Activated gamma-delta T cell treated with Interleukin-2 at 50 U/mL for 16 hours (primary cell): ENCODE data around the gene SHC3.

ENCODE experiments used
- DNase-seq: peaks from one replicate; pipeline ENCODE4 v3.0.0-alpha.2; 2020

Gene SHC3

DNA sequence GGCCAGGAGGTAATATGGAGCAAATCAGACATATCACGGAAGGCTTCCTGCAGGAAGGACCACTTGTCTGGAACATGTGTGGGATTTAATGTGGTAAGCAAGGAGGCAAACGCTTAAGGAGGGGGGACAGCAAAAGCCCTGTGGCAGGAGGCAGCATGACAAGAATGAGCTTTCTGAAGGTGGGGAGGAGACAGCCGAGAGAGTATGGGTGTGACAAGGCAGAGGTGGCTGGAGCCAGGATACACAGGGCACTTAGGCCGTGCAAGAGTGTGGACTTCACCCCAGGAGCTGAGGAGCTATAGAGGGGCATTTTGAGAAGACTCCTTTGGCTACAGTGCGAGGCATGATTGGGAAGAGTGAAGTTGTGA lies 201.7 kb downstream of the SHC3 start:
- no peak for DNase-seq

DNA sequence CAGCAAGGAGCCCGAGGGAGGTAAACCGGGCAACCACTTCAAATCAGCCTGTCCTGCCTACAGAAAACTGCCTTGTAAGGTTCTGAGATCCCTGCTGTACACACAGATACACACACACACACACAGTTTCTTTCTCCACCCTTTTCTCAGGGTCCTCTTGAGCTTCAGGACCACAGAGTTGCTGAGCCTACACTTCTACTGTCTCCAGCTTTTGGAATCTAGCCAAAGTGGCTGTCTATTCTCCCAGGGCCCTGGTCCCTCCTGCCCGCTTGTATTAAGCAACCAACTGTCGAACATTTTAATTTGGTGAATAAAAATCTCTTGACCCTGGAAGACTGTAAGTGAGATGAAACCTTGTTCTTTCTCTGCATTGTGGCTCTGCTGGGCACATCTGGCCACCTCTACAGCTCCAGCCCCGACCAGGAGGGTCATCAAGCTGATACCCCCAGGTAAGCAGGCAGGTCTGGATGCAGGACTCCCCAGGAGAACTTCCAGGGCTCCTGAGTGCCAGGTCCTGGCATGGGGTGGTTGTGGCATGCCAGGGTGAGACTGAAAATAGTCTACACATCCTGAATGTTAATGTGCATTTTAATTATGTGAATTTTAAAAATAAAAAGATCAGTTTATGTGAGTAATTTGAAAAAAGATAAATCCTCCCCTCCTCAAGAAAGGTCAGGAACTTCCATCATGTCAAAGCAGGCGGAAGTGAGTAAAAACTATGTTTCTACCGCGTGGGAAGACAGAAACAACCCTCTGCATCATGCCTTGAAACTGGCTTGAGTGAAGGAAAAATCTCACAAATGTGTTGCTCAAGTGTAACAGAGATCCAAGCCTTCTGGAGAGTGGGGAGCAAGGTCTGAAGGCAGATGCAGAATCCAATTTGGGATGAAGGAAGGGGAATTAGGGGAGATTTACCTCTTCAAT lies 202.4 kb downstream of the SHC3 start:
- no peak for DNase-seq

DNA sequence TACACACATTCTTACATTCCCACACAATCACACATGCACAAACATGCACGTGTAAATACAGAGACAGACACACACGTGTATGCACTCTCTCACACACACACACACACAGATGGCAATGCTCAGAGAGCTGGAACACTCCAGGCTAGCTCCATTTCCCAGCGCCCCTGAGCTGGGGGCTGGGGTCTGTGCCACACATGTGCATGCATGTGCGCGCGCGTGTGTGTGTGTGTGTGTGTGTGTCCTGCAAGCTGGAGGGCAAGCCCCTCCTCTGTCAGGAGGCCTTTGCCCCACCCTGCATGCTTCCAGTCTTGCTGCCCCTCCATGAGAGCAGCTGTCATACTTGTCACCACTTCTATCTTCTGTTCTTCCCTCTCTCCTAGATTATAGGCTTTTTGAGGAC lies 204.0 kb downstream of the SHC3 start:
- no peak for DNase-seq

DNA sequence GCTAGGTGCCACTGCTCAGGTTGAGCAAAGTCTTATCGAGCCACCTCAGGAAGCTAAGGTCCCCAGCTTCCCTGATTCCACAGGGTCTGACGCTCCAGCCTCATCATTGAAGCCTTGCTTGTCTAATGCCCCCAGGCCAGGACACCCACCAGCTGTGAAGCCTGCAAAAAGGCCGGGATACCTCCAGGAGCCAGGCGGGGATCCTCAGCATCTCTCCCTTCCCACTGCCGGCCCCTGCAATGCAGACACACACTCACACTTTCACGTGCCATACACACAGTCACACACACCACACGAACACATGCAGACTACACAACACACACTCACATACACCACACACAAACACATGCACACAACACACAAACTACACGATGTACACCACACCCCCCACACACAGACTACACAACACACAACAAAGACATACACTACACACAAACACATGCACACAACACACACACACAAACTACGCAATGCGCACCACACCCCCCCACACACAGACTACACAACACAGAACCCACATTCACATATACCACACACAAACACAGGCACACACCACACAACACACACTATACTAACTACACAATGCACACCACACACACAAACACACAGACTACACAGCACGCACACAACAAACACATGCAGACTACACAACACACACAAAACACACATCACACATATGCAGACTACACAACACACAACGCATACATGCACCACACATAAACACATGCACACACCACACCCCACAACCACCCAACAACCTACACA lies 205.2 kb downstream of the SHC3 start:
- no peak for DNase-seq

DNA sequence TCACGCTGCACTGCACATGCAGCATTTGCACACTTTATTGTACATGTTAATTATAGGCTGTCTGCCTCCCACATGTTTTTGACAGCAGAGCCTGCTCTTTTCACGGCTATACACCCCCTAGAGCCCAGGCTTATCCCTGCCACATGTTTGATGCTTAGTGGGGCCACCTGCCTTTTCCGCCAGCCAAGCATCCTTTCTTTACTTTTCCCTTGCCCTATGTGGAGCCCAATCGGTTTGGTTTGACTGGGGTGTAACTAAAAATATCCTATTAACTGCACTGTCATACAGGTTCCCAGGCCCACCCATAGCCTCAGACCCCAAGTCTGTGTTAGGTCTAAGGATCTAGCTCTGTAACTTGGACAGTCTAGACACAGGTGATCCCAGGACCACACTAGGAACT lies 206.2 kb downstream of the SHC3 start:
- DNase-seq = no peak

DNA sequence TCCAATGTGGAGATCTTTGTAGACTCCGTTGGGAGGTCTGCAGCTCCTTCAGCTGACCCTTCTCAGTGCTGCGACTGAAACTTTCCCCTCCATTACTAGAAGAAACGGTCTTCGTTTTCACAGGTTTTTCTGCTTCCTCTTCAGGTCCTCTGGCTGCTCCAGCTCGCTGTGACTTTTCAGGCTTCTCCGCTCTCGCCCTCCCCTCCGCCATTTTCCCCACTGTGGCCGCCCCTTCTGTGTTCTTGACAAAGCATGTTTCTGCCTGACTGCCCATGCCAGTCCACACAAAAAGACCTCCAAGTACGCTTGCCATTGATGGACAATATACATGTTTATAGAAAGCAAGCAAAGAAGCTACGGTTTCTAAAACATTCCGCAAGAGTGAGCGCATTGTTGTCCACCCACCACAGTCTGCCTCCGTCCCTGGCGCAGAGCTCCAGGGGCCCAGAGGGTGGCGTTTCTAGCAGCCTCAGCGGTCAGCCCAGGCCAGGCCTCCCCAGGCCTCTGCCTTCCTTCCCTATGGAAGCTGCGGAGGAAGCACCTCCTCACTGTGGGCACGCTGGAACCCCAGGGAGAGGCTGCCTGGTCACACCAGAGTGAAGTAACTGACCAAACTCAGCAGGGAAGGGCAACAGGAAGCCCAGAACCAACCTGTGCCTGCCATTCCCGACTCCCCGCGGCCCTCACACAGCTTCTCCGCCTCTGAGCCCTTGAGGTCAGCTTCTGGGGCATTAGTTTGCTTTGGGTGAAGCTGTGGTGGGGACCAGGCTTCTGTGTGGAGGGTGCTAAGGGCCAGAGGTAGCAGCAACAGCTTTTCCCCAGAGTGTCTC lies 207.3 kb downstream of the SHC3 start:
- DNase-seq = no peak

DNA sequence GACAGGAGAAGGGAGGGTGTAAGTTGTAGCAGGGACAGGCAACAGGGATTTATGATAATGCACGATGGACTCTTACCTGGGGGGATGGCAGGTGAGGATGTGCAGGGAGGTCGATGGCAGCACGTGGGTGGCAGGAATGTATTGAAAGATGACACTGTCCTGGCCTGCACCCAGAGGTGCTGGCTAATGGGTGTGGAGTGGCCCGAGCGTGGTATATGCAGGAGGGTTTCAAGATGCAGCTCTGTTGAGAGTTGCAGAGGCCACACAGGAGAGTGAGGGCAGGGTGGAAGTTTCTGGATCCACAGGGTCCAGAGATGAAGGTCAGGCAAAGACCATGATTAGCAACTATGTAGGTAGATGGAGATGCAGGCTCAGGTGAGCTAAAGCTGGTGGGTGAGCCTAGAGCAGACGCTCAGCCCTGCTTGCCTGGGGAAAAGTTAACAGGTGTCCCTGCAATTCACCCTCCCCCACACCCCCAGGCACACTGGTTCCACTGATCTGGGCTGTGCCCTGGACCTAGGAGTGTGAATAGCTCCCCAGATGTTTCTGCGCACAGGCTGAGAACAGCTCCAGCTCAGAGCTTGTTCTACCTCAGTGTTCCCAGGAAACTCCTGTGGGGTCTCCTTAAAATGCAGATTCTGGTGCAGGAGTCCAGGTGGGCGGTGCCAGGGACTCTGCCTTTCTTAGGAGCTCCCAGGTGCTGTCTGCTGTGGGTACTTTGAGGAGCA lies 208.8 kb downstream of the SHC3 start:
- no peak for DNase-seq

DNA sequence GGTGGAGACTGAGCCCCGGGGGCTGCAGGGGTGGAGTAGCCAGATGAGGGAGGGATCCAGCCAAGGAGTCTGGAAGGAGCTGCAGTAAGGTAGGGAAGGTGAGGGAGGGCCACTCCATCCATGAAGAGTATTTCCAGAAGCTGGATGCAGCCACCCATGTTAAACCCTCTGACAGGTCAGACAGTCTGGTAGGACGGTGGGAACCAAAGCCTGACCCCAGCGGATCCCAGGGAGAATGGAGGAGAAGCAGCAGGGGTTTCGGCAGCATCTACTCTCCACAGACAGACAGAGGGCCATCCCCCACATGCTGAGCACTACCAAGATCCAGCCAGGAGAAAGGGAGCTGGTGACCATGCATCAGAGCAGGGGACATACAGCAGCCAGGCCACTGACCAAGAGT lies 209.8 kb downstream of the SHC3 start:
- DNase-seq = no peak

DNA sequence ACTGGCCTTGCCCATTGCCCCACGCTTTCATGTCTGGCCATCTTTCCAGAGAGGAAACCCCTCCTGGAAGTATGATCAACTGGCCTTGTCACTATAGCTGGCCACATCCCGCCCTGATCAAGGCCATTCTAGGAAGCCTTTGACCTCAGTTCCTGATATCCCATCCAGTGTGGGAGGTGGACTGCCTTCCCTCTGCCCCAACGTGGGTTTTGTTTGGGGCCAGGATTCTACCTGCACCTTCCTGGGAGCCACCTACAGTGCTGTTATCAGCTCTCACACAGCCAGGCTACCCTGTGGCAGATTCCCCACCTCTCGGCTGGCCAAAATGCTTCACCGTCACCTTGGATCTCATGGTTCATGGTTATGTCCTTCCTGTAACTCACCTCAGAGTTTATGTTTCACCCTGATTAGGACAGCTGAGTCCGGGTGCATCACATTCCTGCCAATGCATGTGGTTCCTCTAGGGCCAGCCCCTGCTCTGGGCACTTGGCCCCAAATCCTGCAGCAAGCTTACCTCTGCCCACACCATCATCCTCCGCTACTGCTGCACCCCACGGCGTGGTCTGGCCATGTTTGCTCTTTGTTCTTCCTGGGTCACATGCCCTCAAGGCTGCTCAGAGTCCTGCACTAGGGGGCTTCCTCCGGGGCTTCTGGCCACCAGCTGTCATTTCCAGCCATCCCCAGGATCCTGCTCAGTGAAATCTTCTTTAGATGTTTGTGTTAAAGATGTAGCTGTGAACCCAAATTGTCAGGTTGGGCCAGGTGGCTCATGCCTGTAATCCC lies 211.5 kb downstream of the SHC3 start:
- DNase-seq = no peak

DNA sequence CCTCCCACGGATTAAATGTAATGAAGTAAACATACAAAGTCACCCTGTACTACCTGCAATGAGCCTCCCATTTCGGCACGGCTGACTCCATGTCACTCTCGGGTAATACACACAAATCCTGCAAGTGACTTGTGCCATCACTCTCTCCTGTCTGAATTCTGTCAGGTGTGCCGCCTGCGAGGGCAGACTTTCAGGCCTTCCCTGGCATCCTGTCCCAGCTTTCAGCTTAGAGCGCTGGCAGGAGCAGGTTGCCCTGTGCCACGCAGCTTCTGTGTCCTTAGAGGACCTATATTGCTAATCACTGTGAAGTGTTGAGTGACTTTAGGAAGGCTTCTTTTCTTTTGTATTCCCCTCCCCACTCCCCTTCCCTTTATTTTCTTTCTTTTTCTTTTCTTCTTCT lies 213.1 kb downstream of the SHC3 start:
- no peak for DNase-seq

DNA sequence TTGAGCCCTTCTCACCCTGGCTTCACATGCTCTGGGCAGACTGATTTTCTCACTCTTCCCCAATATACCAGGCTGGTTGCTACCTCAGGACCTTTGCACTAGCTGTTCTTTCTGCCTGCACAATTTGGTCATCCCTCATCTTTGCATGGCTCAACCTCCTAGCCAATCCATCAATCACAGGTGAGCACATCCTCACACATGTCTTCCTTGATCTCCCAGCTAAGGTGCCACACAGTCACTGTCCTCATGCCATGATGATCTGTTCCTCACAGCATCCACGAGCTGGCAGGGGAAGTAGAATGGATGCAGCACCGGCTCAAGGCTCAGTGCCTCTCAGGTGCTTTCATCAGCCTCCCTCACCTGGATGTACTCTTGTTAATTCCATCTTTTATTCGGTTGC lies 218.0 kb downstream of the SHC3 start:
- DNase-seq = no peak

DNA sequence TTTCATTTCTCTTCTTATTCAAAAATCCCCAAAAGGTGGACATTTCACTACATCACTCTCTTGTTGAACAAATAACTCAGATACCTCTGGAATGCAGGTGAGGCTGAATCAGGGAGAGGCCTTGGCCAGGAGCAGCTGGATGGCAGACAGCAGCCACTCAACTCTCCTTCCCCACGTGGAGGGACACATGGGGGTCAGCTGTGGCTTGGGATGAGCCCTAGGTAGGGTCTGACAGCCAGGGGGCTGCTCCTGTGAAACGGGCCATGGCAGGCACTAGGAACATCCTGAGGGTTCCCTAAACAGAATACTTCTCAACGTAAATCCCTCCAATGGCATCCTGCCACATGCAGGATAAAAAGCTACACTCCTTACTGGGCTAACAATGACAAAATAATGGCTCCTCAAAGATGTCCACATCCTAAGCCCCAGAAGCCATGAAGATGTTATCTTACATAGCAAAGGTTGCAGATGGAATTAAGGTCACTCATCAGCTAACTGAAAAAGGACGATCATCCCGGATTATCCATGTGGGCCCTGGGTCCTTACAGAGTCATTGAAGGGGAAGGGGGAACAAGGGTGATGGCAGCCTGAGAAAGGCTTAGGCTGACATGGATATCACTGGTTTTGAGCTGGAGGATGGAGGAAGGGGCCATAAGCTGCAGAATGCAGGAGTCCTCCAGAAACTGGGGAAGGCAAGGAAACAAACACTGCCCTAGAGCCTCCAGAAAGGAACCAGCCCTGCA lies 218.7 kb downstream of the SHC3 start:
- DNase-seq = no peak

DNA sequence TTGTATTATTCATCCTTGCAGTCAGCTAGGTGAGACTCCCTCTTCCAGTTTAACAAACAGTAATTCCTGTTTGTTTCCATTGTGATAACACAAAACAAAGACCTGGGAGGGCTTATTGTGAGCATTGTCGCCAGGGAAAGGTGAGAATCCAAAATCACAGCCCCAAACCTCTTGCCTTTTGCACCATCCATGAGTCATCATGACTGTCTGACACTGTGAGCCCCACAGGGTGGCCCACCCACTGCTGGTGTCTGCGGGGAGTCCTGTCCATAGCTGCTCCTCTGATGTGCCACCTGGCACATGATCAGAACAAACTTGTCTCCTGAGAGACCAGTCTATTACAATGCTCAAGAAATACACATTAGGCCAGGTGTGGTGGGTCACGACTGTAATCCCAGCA lies 221.1 kb downstream of the SHC3 start:
- no peak for DNase-seq
